ENCODE results near the gene TEPSIN.

Gene TEPSIN

GRCh38 chr17:81194941-81195901, 43.6 kb downstream of the TEPSIN start:
- H4K20me1 ChIP-seq (ENCODE audit: low read depth, low read length), result no peaks in the 10 kb centered on the region
- no peak overlapping the region for H2AFZ ChIP-seq (ENCODE audit: low read depth, low read length, severe bottlenecking)
- TF ChIP-seq, protein P1, sequence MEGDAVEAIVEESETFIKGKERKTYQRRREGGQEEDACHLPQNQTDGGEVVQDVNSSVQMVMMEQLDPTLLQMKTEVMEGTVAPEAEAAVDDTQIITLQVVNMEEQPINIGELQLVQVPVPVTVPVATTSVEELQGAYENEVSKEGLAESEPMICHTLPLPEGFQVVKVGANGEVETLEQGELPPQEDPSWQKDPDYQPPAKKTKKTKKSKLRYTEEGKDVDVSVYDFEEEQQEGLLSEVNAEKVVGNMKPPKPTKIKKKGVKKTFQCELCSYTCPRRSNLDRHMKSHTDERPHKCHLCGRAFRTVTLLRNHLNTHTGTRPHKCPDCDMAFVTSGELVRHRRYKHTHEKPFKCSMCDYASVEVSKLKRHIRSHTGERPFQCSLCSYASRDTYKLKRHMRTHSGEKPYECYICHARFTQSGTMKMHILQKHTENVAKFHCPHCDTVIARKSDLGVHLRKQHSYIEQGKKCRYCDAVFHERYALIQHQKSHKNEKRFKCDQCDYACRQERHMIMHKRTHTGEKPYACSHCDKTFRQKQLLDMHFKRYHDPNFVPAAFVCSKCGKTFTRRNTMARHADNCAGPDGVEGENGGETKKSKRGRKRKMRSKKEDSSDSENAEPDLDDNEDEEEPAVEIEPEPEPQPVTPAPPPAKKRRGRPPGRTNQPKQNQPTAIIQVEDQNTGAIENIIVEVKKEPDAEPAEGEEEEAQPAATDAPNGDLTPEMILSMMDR (IDR thresholded peaks at IDR 0.05; ENCODE audit: insufficient read depth, low read length, poor library complexity, severe bottlenecking), result no peak
- TF ChIP-seq EZH2phosphoT487 (conservative IDR thresholded peaks at IDR 0.05; ENCODE audit: low read length), result no peak
- no peaks in the 10 kb centered on the region for H3K9me2 ChIP-seq (replicated peaks; ENCODE audit: insufficient read depth, low read length)
- no peaks in the 10 kb centered on the region for H3K27me3 ChIP-seq (ENCODE audit: low read length)
- H3F3A ChIP-seq (ENCODE audit: insufficient read depth), result no peaks in the 10 kb centered on the region
- H3K4me2 ChIP-seq (ENCODE audit: low read depth, low read length, poor library complexity, severe bottlenecking), result no peak overlapping the region
- no peaks in the 10 kb centered on the region for H3K9me3 ChIP-seq (ENCODE audit: insufficient read depth, low read length)
- H3K9ac ChIP-seq (ENCODE audit: low read length), result no peak overlapping the region
- H3K4me3 ChIP-seq (ENCODE audit: insufficient read depth, low read length, poor library complexity, severe bottlenecking), result no peak overlapping the region
- H3K79me2 ChIP-seq (ENCODE audit: insufficient read depth, low read length), result no peaks in the 10 kb centered on the region
- H3K36me3 ChIP-seq (ENCODE audit: low read length), result no peaks in the 10 kb centered on the region
- H3K27ac ChIP-seq (ENCODE audit: low read depth, low read length), result no peak overlapping the region

DNA sequence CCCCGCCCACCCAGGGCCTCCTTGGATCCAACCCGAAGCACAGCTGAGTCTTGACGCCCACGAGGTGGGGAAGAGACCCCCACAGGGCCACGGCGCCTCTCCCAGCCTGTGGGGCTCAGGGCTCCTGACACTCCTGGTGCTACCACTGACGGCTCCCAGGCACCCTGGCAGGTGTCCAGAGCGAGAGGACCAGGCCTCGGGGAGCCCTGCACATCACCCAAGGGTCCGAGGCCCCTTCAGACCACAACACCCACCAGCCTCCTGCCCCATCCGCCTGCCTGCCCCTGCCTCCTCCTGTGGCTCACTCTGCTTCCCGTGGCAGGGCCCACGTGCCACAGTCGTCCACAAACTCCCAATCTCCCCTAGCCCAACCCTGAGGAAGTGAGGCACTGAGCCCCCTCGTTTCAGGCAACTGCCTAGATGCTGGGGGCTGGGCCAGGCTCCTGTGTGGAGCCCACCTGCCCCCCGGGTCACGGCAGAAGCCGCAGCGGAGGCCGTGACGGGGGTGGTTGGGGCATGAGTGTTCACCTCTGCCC, 44.6 kb downstream of the TEPSIN start:
- H3K4me2 ChIP-seq (ENCODE audit: low read depth, low read length, poor library complexity, severe bottlenecking), result no peak overlapping the region
- H4K20me1 ChIP-seq (ENCODE audit: low read depth, low read length), result no peaks in the 10 kb centered on the region
- no peak overlapping the region for H3K9ac ChIP-seq (ENCODE audit: low read length)
- TF ChIP-seq, protein P1 (IDR thresholded peaks at IDR 0.05; ENCODE audit: insufficient read depth, low read length, poor library complexity, severe bottlenecking), result no peak
- TF ChIP-seq EZH2phosphoT487 (conservative IDR thresholded peaks at IDR 0.05; ENCODE audit: low read length), result no peak
- H3K79me2 ChIP-seq (ENCODE audit: insufficient read depth, low read length), result no peaks in the 10 kb centered on the region
- H2AFZ ChIP-seq (ENCODE audit: low read depth, low read length, severe bottlenecking), result no peak overlapping the region
- H3K27me3 ChIP-seq (ENCODE audit: low read length), result no peaks in the 10 kb centered on the region
- H3K27ac ChIP-seq (ENCODE audit: low read depth, low read length), result no peak overlapping the region
- no peak overlapping the region for H3K4me3 ChIP-seq (ENCODE audit: insufficient read depth, low read length, poor library complexity, severe bottlenecking)
- H3F3A ChIP-seq (ENCODE audit: insufficient read depth), result no peaks in the 10 kb centered on the region
- no peaks in the 10 kb centered on the region for H3K36me3 ChIP-seq (ENCODE audit: low read length)
- no peaks in the 10 kb centered on the region for H3K9me3 ChIP-seq (ENCODE audit: insufficient read depth, low read length)
- H3K9me2 ChIP-seq (replicated peaks; ENCODE audit: insufficient read depth, low read length), result no peaks in the 10 kb centered on the region

GRCh38 chr17:81193470-81194224, 45.2 kb downstream of the TEPSIN start:
- no peak overlapping the region for H2AFZ ChIP-seq (ENCODE audit: low read depth, low read length, severe bottlenecking)
- no peaks in the 10 kb centered on the region for H4K20me1 ChIP-seq (ENCODE audit: low read depth, low read length)
- no peaks in the 10 kb centered on the region for H3K9me3 ChIP-seq (ENCODE audit: insufficient read depth, low read length)
- no peak overlapping the region for H3K27ac ChIP-seq (ENCODE audit: low read depth, low read length)
- no peaks in the 10 kb centered on the region for H3F3A ChIP-seq (ENCODE audit: insufficient read depth)
- H3K79me2 ChIP-seq (ENCODE audit: insufficient read depth, low read length), result no peaks in the 10 kb centered on the region
- no peaks in the 10 kb centered on the region for H3K9me2 ChIP-seq (replicated peaks; ENCODE audit: insufficient read depth, low read length)
- H3K4me2 ChIP-seq (ENCODE audit: low read depth, low read length, poor library complexity, severe bottlenecking), result no peak overlapping the region
- no peak overlapping the region for H3K9ac ChIP-seq (ENCODE audit: low read length)
- no peaks in the 10 kb centered on the region for H3K27me3 ChIP-seq (ENCODE audit: low read length)
- TF ChIP-seq EZH2phosphoT487 (conservative IDR thresholded peaks at IDR 0.05; ENCODE audit: low read length), result no peak
- TF ChIP-seq, protein P1 (IDR thresholded peaks at IDR 0.05; ENCODE audit: insufficient read depth, low read length, poor library complexity, severe bottlenecking), result no peak
- no peaks in the 10 kb centered on the region for H3K36me3 ChIP-seq (ENCODE audit: low read length)
- H3K4me3 ChIP-seq (ENCODE audit: insufficient read depth, low read length, poor library complexity, severe bottlenecking), result no peak overlapping the region
